IMR-90 (cell line): ENCODE measurements around the gene ZNF219. TPM values are rescaled to one million over a fixed set of nuclear protein-coding genes. Genes with fewer than 3 reads are reported as not detected.

Experiments
- ATAC-seq: fragments of 200-7000 bp; cut with Tn5 transposase; 2 replicates; pipeline ENCODE4 v1.9.1; 2020; ENCODE audit warnings: low read depth, mild to moderate bottlenecking, moderate library complexity
- BruUV-seq: library from RNA; stranded (reverse); fragments of 400-500 nt; replicated peaks from 2 replicates; lab custom pipeline; 2021; lab: Mats Ljungman, UMichigan
- CTCF ChIA-PET: fragments of 300-600 bp; formaldehyde crosslinking; extraction: SDS; loops from one replicate; lab custom pipeline; 2021; ENCODE audit warnings: antibody characterized with exemption; lab: Yijun Ruan, JAX
- POLR2A ChIA-PET: fragments of 300-600 bp; sonication (Branson Sonifier 250); formaldehyde crosslinking; loops from one replicate; lab custom pipeline; 2022; ENCODE audit warnings: antibody characterized with exemption; ENCODE audit not compliant: unreplicated experiment; lab: Charles Lee
- DNase-seq: peaks from one replicate; pipeline ENCODE4 v3.0.0; 2013
- H2AFZ ChIP-seq: replicated peaks from 2 replicates; pipeline ENCODE3; 2013; ENCODE audit warnings: low read length, mild to moderate bottlenecking; ENCODE audit not compliant: poor library complexity
- H2AK5ac ChIP-seq: 2 replicates; pipeline ENCODE4 v1.6.1; 2013; ENCODE audit warnings: low read depth, low read length, inconsistent platforms
- H2AK9ac ChIP-seq: replicated peaks from 2 replicates; pipeline ENCODE3; 2013; ENCODE audit warnings: mild to moderate bottlenecking, low read depth, low read length, moderate library complexity; ENCODE audit not compliant: poor library complexity
- H2BK120ac ChIP-seq: 2 replicates; pipeline ENCODE4 v1.6.1; 2013; ENCODE audit warnings: low read depth, low read length, inconsistent platforms
- H2BK15ac ChIP-seq: 3 replicates; pipeline ENCODE4 v1.6.1; 2013; ENCODE audit warnings: low read depth, low read length, inconsistent platforms
- H2BK20ac ChIP-seq: 2 replicates; pipeline ENCODE4 v1.6.1; 2013; ENCODE audit warnings: low read depth, mild to moderate bottlenecking, inconsistent platforms, low read length, moderate library complexity
- H2BK5ac ChIP-seq: 2 replicates; pipeline ENCODE4 v1.6.1; 2013; ENCODE audit warnings: mild to moderate bottlenecking, low read depth, low read length, inconsistent platforms; ENCODE audit not compliant: poor library complexity, severe bottlenecking
- H3K14ac ChIP-seq: replicated peaks from 2 replicates; pipeline ENCODE4 v1.6.1; 2013; ENCODE audit warnings: low read depth, low read length, inconsistent platforms
- H3K18ac ChIP-seq: 2 replicates; pipeline ENCODE4 v1.6.1; 2013; ENCODE audit warnings: low read depth, low read length, control low read depth
- H3K23ac ChIP-seq: 2 replicates; pipeline ENCODE4 v1.6.1; 2013; ENCODE audit warnings: low read depth, low read length, inconsistent platforms
- H3K27ac ChIP-seq: 2 replicates; pipeline ENCODE4 v1.5.1; 2013; ENCODE audit warnings: mild to moderate bottlenecking, control low read depth, low read length; ENCODE audit not compliant: insufficient read depth
- H3K27me3 ChIP-seq: 2 replicates; pipeline ENCODE4 v1.6.1; 2013; ENCODE audit warnings: low read length; ENCODE audit not compliant: control insufficient read depth, insufficient read depth
- H3K36me3 ChIP-seq: 2 replicates; pipeline ENCODE4 v1.6.1; 2013; ENCODE audit warnings: low read length, mixed read lengths; ENCODE audit not compliant: control insufficient read depth, insufficient read depth
- H3K4ac ChIP-seq: 2 replicates; pipeline ENCODE4 v1.6.1; 2013; ENCODE audit warnings: low read depth, low read length, inconsistent platforms
- H3K4me1 ChIP-seq: 2 replicates; pipeline ENCODE4 v1.6.1; 2013; ENCODE audit warnings: low read length, mixed read lengths; ENCODE audit not compliant: control insufficient read depth, insufficient read depth
- H3K4me2 ChIP-seq: 2 replicates; pipeline ENCODE4 v1.6.1; 2013; ENCODE audit warnings: low read depth, mild to moderate bottlenecking, control low read depth, low read length, moderate library complexity
- H3K4me3 ChIP-seq: 2 replicates; pipeline ENCODE4 v1.5.1; 2013; ENCODE audit warnings: low read depth, mild to moderate bottlenecking, control low read depth, low read length, moderate library complexity; ENCODE audit not compliant: insufficient read depth
- H3K56ac ChIP-seq: 2 replicates; pipeline ENCODE4 v1.6.1; 2013; ENCODE audit warnings: low read length, inconsistent platforms; ENCODE audit not compliant: insufficient read depth; ENCODE audit errors: extremely low read depth
- H3K79me1 ChIP-seq, 2 experiments: 2 replicates each; pipeline ENCODE4 v1.6.1; 2013; ENCODE audit warnings: low read length in 2 of 2, inconsistent platforms in 1 of 2, low read depth in 1 of 2
- H3K9ac ChIP-seq: 2 replicates; pipeline ENCODE4 v1.6.1; 2013; ENCODE audit warnings: low read depth, low read length, control low read depth
- H3K9me1 ChIP-seq: 2 replicates; pipeline ENCODE4 v1.6.1; 2013; ENCODE audit warnings: low read length, inconsistent platforms; ENCODE audit not compliant: insufficient read depth
- H3K9me3 ChIP-seq: 2 replicates; pipeline ENCODE4 v1.6.1; 2013; ENCODE audit warnings: low read length; ENCODE audit not compliant: control insufficient read depth, insufficient read depth
- H4K20me1 ChIP-seq: 2 replicates; pipeline ENCODE4 v1.6.1; 2013; ENCODE audit warnings: low read length, inconsistent platforms; ENCODE audit not compliant: insufficient read depth
- H4K5ac ChIP-seq: 2 replicates; pipeline ENCODE4 v1.6.1; 2013; ENCODE audit warnings: mild to moderate bottlenecking, low read depth, low read length, control low read depth
- H4K8ac ChIP-seq, 2 experiments: 2 replicates each; pipeline ENCODE4 v1.6.1; 2013; ENCODE audit warnings: low read depth in 2 of 2, low read length in 2 of 2, control low read depth in 1 of 2, inconsistent platforms in 1 of 2
- H4K91ac ChIP-seq: 2 replicates; pipeline ENCODE4 v1.6.1; 2013; ENCODE audit warnings: low read depth, low read length, inconsistent platforms; ENCODE audit not compliant: insufficient read depth
- BHLHE40 ChIP-seq: fragments of 150-350 bp; IDR thresholded peaks from 2 replicates; pipeline ENCODE4 v1.6.1; 2016; ENCODE audit warnings: mild to moderate bottlenecking, low read depth, low read length
- CEBPB ChIP-seq: IDR thresholded peaks from 2 replicates; pipeline ENCODE4 v1.6.1; 2012; ENCODE audit warnings: low read depth, low read length, improper control_type of control experiment
- CTCF ChIP-seq: conservative IDR thresholded peaks from 2 replicates; pipeline ENCODE4 v1.5.1; 2012; ENCODE audit warnings: mild to moderate bottlenecking, low read depth, low read length, improper control_type of control experiment
- ELK1 ChIP-seq: fragments of 150-350 bp; IDR thresholded peaks from 2 replicates; pipeline ENCODE4 v1.6.1; 2016; ENCODE audit warnings: low read depth, mild to moderate bottlenecking, low read length, moderate library complexity, borderline replicate concordance
- FOS ChIP-seq: fragments of 150-350 bp; IDR thresholded peaks from 2 replicates; pipeline ENCODE4 v1.6.1; 2016; ENCODE audit warnings: low read depth, low read length
- MAFK ChIP-seq: IDR thresholded peaks from 2 replicates; pipeline ENCODE4 v1.6.1; 2012; ENCODE audit warnings: low read depth, low read length, improper control_type of control experiment
- MAZ ChIP-seq: IDR thresholded peaks from 2 replicates; pipeline ENCODE4 v1.6.1; 2012; ENCODE audit warnings: low read depth, mild to moderate bottlenecking, low read length, improper control_type of control experiment, moderate library complexity, borderline replicate concordance
- MXI1 ChIP-seq: IDR thresholded peaks from 2 replicates; pipeline ENCODE4 v1.6.1; 2012; ENCODE audit warnings: low read depth, mild to moderate bottlenecking, low read length, moderate library complexity, borderline replicate concordance
- NFE2L2 ChIP-seq: fragments of 150-350 bp; IDR thresholded peaks from 2 replicates; pipeline ENCODE4 v1.6.1; 2016; ENCODE audit warnings: low read depth, mild to moderate bottlenecking, low read length
- POLR2A ChIP-seq: IDR thresholded peaks from 2 replicates; pipeline ENCODE4 v1.6.1; 2012; ENCODE audit warnings: mild to moderate bottlenecking, low read depth, low read length
- RAD21 ChIP-seq: IDR thresholded peaks from 2 replicates; pipeline ENCODE4 v1.6.1; 2012; ENCODE audit warnings: low read length, improper control_type of control experiment
- RCOR1 ChIP-seq: IDR thresholded peaks from 2 replicates; pipeline ENCODE4 v1.6.1; 2012; ENCODE audit warnings: mild to moderate bottlenecking, low read length, improper control_type of control experiment; ENCODE audit not compliant: insufficient replicate concordance
- RFX5 ChIP-seq: IDR thresholded peaks from 2 replicates; pipeline ENCODE4 v1.8.0; 2012; ENCODE audit warnings: low read depth, mild to moderate bottlenecking, low read length, moderate library complexity
- SMC3 ChIP-seq: fragments of 150-350 bp; IDR thresholded peaks from 2 replicates; pipeline ENCODE4 v1.6.1; 2016; ENCODE audit warnings: low read depth, mild to moderate bottlenecking, antibody characterized with exemption, low read length, moderate library complexity
- USF2 ChIP-seq: fragments of 150-350 bp; IDR thresholded peaks from 2 replicates; pipeline ENCODE4 v1.6.1; 2017; ENCODE audit warnings: mild to moderate bottlenecking, antibody characterized with exemption, low read length, low read depth
- WGBS, 2 experiments: methylation state at CpG; one replicate each; pipeline versions ENCODE4 v1.1.5 to v1.1.7; 2013; ENCODE audit warnings: missing lambda C conversion rate in 2 of 2; ENCODE audit not compliant: insufficient read length in 1 of 2; ENCODE audit errors: extremely low coverage in 2 of 2; 5-methylcytosine and 5-hydroxymethylcytosine counted together
- dilution Hi-C: fragments of 300-500 bp; cut with HindIII; formaldehyde crosslinking; loops from one replicate; pipeline ENCODE4 v1.14.3; 2018; ENCODE audit warnings: low sequenced_read_pairs; ENCODE audit not compliant: unreplicated experiment
- in situ Hi-C: fragments of 300-500 bp; cut with MboI; formaldehyde crosslinking; loops from 3 replicates; pipeline ENCODE4 v1.14.3; 2019; ENCODE audit warnings: low sequenced_read_pairs, inconsistent platforms, mixed read lengths
- intact Hi-C: fragments of 100-400 bp; cut with micrococcal nuclease; formaldehyde crosslinking; loops from 2 replicates; pipeline ENCODE4 v1.10.0; 2022
- polyA plus RNA-seq, 3 experiments: library from polyadenylated mRNA; depleted of rRNA; stranded (reverse); fragments of >200 nt; gene quantifications; 2 replicates each; pipeline ENCODE4 v1.2.3, GENCODE V29; 2012; ENCODE audit warnings: low replicate concordance in 1 of 3
- total RNA-seq: library from RNA; depleted of rRNA; stranded (reverse); fragments of >200 nt; gene quantifications from 2 replicates; pipeline ENCODE4 v1.2.3, GENCODE V29; 2012

The ZNF219 gene
- total and polyA plus RNA-seq, 2 of the 4 experiments (the other 2 are of a cell fraction), result 0.90 to 3.8 TPM

GRCh38 chr14:21047378-21047781, 51.1 kb downstream of the ZNF219 start:
- Histone ChIP-seq H3K36me3 (no peaks in the 10 kb centered on the region), H3K9me1 (no peaks in the 10 kb centered on the region), H3K18ac (no peak overlapping the region), H3K9ac (no peak overlapping the region), H3K14ac (no peak overlapping the region), H2AK5ac (no peak overlapping the region), H3K27ac (no peak overlapping the region), H3K56ac (no peak overlapping the region), H4K91ac (no peak overlapping the region), H2BK120ac (no peak overlapping the region), H4K20me1 (no peaks in the 10 kb centered on the region), H3K27me3 (peaks cover 25% of the 10 kb centered on the region), H3K4me2 (no peak overlapping the region), H3K23ac (no peak overlapping the region), H3K4ac (no peak overlapping the region), H2BK20ac (no peak overlapping the region), H2AK9ac (no peak overlapping the region), H2BK5ac (no peak overlapping the region), H2BK15ac (no peak overlapping the region), H2AFZ (no peak overlapping the region), H3K4me1 (peaks cover 4% of the 10 kb centered on the region; the same call in 1 of the 2 replicates), H3K79me1 (no peaks in the 10 kb centered on the region), H4K5ac (no peak overlapping the region), H3K9me3 (no peaks in the 10 kb centered on the region), H4K8ac (no peak overlapping the region), H3K4me3 (no peak overlapping the region)
- intact Hi-C loops (no loop called here), dilution Hi-C loops (no loop called here), in situ Hi-C loops (no loop called here)
- ATAC-seq, result peak; percentile 35; the same call in 1 of the 2 replicates
- DNase-seq, result no peak
- BruUV-seq, result no TSS peak
- ChIA-PET CTCF (interaction anchor here (0.6 to 2.6 kb wide), 4 partner anchors 20 to 76 kb away, joined by 3 to 14 read pairs (median 6); no protein-coding TSS in a partner anchor), POLR2A (no interaction called here)
- no peak for TF ChIP-seq SMC3
- no peak for TF ChIP-seq RCOR1
- no peak for TF ChIP-seq RAD21
- no peak for TF ChIP-seq RFX5
- TF ChIP-seq POLR2A, result no peak
- no peak for TF ChIP-seq MAFK
- no peak for TF ChIP-seq BHLHE40
- no peak for TF ChIP-seq MAZ
- TF ChIP-seq FOS, result no peak
- no peak for TF ChIP-seq CTCF
- TF ChIP-seq ELK1, result no peak
- TF ChIP-seq CEBPB, result no peak
- no peak for TF ChIP-seq NFE2L2
- TF ChIP-seq MXI1, result no peak
- no peak for TF ChIP-seq USF2
- WGBS, 2 experiments, result no CpG with 5 or more reads among the region's 2 CpGs
